AML-193 (cell line): ENCODE data around the gene SLC7A4.
"Not testable (repeated sequence)": the region's sequence is repeated elsewhere in the genome, so short reads cannot be mapped to it uniquely, and the experiment has no call there.

ENCODE experiments used
- DNase-seq, 2 experiments: peaks; one replicate each; lab custom pipeline; 2025; lab: John Stamatoyannopoulos, UW

The SLC7A4 gene

DNA sequence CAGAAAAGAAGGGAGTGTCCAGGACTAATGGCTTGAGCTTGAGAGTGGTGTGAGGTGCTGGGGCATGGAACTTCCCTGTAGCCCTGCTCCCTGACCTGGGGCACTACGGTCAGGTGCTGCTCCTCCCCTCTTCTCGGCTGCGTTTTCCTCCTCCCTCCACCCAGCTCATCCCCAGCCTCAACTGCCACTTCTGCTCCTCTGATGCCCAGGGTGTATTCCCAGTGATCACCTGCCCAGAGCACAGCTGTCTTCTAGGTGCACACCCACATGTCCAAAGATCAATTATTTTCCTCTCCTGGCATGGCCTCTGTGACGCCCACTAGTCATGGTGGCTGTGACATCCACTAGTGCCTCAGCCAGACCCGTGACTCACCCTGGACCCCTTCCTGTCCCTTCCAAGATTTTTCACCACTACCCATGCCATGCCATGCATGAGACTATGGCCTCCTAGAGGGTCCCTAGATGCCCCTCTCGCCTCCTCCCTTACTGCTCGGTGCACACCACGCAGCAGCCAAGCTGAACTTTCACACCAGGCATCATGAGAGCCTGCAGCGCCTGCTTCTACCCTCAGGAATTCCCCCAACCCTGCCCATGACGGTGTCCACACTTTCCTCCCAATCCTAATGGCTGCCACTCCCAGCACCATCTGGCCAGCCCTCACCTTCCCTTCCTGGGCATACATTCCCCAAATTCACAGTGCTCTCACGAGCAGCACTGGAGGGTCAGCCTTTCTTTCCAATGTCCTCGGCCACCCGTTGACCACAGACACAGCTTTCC, 15.5 kb downstream of the SLC7A4 start:
- no peak for DNase-seq

DNA sequence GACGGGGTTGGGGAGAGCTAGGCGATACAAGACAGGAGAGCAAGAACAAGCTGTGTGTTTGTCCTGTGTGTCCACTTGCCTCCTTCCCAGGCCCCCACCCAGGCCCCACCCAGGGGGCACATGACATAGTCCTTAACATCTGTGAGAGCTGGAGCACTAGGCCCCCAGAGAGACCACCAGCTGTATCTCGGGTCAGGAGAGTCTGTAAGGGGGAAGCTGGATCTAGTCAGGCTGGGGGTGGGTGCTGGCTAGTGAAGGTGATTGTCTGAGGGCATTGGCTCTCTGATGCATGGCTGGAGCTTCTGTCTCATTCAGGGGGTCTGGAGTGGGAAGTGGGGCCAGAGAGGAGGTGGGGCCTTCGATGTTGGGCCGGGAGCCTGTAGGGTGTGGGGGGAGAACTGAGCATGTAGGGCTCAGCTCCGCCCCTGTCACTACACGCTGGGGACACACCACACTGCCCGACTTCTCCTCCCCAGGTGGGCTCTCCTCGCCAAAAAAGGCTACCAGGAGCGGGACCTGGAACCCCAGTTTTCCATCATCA, 16.8 kb downstream of the SLC7A4 start:
- no peak for DNase-seq

DNA sequence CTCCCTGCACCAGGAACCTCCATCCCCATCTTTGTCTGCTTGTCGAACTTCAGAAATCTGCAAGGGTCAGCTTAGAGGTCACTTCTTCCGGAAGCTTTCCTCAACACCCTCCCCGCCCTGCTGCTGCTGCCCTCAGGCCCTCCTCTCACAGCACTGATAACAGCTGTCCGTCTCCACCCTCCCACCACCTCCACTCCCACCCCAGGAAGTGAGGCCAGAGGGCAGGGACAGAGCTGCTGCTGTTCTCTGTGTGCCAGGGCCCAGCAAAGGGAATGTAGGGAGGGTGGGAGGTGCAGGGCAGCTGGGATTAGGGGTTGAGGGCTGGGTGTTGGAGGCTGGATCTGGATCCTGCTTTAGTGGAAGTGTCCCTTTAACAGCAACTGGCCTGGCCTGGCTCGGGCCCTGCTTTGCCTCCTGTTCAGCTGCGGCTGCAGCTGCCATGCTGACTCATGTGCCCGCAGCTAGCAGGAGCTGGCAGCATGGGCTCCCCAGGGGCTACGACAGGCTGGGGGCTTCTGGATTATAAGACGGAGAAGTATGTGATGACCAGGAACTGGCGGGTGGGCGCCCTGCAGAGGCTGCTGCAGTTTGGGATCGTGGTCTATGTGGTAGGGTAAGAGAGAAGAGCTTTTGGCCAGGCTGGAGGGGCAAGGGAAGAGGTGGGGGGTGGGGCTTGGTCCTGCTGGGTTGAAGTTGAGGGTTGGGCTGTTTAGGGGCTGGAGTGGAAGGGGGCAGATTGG, 17.5 kb downstream of the SLC7A4 start, which contains the start of gene P2RX6:
Gene P2RX6, plus strand, starts transcription at position 440 of the 740 bp plus-strand sequence. Its CDS starts 10 bp downstream, at position 450.
- DNase-seq: no peak

DNA sequence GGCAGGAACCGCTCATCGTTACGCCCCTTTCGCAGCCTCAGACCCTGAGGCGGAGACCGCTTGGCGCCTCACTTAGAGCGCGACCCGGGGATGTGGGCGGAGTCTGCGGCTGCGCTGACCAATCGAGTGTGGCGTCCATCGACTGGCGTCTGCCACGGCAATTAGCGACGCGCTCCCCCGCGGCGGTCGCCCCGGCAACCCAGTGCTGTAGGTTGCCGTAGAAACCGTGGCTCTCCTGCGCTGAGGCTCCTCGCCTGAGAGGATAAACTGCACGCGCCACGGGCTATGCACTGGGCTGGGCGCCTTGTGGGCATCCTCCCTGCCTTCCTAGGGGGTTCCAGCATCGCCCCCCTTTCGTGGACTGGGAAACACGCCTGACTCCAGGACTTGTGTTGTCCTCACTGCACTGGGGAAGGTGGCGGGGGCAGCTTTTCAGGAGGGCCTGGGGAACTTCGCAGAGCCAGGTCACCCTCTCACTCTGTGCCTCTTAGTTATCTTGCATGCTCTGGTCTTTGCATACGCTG, 18.1 kb downstream of the SLC7A4 start:
- DNase-seq: peak in 1 of 2 experiments; percentile 1

DNA sequence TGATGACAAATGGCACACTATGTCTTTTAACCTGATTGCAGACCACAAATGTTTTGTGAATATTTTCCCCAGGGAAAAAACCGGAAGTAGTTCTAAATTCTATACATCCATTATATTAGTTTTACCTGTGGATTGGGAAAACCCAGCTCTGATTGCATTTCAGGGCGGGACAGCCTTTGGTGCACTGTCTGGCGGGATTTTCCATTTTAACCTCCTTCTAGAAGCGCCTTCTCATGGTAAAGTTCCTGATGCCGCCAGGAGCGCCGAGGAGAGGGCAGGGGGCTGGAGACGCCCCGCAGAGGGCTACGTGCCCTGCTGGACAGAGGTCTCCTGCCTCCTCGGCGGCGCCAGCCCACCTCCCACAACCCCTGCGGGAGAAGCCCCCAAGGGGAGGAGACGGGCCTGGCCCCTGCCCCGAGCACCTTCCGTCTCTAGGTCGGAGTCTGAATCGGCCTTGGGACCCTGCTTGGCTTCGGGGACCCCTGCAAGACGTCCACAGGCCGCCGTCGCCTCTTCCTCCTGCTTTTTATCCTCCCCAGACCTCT, 18.6 kb downstream of the SLC7A4 start:
- DNase-seq: no peak

DNA sequence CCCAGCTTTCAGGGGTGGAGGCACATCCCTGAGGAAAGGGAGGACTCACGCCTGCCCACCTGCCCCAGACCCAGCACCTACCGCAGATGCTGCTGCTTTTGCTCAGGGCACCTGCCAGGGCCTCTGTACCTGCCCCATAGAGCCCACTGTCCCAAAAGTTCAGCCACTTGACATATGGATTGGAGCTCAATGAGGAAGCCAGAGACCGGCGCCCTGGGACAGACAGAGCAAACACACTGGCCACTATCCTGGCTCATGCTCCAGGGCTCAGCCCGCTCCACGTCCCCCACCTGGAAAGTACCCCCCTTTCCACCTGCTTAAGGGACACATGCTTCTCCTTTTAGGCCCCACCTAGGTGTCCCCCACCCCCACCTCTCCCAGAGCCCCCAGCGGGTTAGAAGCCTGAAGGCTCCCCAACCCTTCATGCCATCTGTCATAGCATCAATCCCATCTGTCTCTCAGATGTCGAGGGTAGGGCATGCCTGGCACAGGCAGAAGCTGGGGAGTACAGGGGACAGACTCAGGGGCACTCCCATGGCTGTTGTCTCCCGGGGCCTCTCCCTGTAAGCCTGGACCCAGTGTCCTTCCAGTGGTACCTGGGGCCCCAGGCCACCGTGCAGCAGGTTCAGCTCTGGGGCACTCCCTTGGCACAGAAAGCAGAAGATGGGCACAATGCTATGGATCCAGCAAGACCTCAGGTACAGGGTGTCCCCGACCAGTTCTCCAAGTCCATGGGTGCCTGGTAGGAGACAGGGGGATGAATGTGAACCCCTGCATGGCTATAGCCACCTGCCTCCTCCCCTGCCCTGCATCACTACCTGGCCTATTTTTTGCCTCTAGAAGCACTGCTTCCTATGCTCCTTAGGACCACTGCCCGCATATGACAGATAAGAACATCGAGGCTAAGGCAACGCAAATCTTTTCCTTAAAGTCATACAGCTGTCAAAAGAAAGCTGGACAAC, 19.6 kb downstream of the SLC7A4 start:
- no peak for DNase-seq

DNA sequence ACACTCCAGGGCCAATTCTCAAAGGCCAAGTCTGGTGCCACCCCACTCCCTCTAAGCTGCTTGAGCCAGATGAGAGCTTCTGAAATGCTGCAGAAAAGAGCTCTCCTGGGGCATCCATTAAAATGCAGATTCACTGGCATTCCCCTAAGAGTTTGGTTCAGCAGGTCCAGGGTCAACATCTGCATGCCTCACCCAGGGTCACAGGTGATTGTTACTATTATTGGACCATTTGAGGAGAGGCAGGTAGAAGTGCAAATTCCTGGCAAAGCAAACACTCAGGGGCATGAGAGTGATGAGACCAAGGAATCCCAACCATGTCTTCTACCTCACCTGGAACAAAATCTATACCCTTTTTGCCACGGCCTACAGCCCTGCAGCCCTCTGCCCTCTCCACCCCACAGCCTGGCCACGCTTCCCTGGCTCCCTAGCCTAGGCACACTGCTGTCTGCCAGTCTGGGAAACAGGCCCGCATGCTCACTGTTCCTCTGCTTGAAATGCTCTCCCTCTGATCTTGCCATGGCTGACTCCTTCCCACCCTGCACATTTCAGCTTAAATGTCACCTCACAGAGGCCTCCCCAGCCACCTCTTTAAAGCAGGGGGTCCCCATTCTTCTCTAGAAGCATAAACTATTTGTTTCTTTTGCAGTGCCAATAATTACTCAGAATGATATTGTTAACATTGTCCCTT, 21.8 kb downstream of the SLC7A4 start:
- no peak for DNase-seq

DNA sequence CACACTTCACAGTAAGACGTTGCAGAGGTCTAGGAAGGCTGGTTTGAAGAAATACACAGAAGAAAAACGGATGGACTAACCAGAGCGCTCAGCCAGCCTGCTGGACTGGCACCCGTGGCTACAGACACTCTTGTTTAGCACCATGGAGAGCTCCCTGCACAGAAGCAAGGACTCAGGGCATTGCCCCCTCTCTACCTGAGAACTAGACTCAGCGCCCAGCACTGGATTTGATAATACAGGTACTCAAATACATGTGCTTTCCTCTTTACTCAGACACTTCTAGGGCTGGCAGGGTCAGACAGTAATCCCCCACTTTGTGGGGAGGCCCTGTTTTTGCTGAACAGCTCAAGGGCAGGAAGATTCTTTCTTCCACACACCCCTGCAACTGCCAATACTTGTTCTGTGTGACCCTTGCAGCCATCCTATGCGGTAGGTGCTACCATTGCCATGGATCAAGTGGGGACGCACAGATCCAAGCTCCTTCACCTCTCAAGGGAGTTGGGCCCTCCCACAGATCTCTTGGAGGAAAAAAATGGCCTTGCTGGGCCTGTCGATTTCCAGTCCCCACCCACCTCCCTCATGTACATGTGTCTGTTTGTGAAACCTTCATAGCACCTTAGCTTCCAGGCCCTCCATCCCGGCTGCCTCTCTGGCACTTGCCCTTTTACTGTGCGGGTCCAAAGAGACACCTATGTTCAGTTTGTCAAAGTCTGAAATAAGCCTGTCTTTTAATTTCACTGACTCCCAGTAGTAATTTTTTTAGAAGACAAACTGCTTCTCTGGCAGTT, 22.5 kb downstream of the SLC7A4 start:
- DNase-seq: peak; percentile 11 to 33

DNA sequence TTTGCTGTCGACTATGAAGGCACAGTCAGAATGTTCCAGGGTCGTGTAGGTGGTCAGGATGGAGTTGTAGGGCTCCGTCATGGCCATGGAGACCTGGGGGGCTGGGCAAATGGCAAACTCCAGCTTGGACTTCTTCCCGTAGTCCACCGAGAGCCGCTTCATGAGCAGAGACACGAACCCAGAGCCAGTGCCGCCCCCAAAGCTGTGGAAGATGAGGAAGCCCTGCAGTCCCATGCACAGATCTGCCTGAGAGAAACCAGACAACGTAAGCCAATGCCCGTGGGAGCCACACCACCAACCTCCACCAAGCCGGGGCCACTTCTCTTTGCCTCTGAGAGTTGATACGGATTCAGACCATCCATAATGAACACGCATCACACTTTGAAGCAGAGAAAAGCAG, 23.2 kb downstream of the SLC7A4 start:
- not testable (repeated sequence) for DNase-seq

DNA sequence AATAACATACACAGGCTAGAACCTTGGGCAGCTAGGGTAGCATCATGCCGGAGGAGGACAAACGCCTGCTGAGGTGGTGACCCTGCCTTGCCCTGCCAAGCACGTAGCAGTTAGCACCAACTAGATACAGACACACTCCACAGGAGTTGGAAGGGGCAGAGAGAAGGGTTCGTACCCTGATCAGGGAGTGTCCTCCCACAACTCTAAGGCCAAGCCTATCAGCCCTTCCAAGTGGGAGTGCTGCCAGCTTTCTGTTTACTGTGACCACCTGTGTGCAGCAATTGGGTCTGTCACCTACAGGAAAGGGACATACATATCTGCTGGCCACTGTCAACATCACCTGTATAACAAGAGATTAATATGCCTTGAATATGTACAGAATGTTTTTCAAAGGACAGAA, 28.6 kb downstream of the SLC7A4 start:
- DNase-seq: no peak

DNA sequence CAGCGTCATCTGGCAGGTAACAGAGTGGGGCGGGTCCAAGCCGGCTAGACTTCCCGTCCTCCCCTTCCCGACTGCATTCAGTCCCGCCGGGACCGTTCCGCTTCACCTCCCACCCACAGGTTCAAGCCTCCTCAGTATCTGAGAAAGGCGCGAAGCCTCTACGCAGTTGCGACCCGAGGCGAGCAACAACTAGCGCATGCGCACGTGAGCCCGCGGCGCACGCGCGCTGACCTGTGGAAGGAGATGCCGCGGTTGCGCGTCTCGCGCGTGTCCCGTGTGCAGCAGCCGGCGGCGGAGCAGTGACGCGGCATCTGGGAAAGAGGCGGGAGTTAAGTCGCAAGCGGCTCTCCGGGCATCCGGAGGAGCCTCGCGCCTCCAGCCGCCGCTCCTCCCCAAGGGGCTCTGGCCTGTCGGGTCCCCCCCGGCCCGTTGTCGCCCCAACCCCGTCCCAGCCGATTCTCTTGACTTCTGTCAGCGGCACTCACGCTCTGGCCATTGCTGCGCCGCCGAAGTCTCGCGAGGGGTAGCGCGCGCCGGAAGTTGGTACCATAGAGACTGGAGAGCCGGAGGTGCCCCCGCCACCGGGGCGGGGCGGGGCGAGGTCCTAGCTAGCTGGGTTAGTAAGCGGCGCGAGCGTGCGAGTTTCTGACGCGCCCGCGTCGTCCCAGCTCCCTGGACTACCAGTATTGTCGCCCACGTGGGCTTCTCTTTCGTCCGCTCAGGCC, 30.6 kb downstream of the SLC7A4 start, which contains the start of gene THAP7:
Gene THAP7, minus strand, starts transcription at position 518 of the 725 bp plus-strand sequence. Its CDS starts 207 bp downstream, at position 311.
- DNase-seq: peak; percentile 87

DNA sequence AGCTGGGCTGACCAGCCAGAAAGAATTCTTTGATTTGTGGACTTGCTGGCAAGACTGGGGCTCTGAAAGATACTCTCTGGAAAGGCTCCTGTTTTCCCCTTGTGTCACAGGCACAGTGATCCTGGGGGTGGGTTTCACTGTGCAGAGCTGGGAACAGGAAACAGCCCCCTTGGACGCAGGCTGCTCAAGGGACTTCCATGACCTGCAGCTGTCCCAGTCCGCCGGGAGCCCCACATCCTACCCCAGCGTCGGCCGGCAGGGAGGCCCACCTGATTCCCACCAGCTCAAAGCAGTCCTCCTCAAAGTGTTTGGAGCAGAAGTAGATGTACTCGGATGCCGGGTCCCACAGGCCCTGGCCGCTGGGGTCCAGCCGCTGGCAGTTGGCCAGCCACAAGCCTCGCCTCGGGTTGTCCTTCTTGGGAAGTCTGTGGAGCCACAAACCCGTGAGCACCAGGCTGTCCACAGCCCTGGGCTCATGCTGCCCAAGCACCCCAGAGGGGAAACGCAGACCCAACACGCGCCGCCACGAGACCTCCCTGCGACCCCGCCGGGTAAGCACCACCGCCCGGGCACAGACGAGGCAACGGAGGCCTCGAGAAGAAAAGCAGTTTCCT, 31.3 kb downstream of the SLC7A4 start:
- DNase-seq: no peak

DNA sequence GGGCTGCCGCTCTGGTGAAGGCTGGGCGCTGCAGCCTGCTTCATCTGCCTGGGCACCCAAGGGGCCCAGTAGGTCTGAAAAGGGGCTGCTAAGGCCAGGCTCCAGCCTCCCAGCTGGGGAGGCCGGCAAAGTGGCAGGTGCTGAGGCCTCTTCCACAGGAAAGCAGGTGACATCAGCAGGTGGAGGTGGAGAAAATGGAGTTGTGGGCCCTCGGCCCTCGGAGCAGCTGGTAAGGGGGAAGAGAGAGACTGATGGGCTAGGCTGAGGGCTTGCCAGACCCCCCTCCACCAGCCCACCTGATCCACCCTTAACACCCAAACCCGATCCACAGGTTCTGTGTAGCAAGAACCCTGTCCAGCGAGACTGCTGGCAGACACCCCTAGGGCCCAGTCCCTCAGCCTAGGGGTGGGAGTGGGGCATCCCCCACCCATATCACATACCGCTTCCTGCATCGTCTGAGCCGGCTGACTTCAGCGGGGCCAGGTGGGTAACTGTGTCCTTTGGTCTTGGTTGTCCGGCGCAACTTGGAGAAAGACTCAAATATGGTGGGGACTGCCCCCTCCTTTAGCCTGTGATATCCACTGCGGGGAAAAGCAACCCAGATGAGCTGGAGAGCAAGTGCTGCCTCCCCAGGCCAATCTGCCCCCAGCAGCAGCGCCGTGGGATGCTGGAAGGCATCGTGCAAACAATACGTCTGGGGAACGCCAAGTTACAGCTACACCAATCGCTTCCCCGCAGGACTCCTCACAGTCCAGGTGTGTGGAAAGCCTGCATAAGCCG, 32.0 kb downstream of the SLC7A4 start:
- DNase-seq: no peak

DNA sequence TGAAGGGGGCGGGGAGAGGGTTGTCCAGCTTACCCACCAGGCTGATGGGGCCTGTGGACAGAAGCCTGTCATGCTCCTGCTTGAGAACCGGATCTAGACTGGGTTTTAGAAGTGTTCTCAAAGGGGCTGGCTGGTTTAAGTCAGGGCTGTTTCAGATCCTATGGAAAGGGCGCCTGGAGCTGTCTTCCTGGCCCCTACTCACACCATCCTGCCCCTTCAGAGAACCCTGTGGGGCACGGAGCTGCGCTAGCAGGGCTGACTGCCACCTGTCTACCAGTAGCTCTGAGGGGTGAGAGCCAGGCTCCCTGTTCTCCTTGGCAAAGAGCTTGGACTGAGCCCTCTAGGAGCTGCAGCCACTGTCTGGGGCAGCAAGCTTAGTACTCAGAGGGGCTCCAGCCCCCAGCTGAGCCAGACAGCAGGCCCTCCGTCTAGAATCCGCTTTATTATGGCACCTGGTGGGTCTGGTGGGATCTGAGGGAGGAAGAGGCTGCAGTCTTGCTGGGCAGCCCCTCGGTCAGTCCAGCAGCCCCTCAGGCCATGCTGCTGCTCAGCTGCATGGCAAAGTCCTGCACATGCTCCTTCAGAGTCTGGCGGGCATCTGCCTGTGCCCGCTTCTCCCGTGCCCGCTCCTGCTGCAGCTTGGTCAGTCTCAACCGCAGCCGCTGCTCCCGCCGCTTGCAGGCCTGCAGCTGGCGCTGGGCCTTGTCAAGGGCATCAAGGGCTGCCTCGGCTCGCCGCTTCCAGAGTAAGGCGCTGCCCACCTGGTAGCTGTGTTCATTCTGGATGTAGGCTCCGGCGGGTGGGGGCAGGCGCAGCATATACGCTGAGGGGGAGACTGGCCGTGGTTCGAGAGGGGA, 32.8 kb downstream of the SLC7A4 start:
- DNase-seq: no peak

DNA sequence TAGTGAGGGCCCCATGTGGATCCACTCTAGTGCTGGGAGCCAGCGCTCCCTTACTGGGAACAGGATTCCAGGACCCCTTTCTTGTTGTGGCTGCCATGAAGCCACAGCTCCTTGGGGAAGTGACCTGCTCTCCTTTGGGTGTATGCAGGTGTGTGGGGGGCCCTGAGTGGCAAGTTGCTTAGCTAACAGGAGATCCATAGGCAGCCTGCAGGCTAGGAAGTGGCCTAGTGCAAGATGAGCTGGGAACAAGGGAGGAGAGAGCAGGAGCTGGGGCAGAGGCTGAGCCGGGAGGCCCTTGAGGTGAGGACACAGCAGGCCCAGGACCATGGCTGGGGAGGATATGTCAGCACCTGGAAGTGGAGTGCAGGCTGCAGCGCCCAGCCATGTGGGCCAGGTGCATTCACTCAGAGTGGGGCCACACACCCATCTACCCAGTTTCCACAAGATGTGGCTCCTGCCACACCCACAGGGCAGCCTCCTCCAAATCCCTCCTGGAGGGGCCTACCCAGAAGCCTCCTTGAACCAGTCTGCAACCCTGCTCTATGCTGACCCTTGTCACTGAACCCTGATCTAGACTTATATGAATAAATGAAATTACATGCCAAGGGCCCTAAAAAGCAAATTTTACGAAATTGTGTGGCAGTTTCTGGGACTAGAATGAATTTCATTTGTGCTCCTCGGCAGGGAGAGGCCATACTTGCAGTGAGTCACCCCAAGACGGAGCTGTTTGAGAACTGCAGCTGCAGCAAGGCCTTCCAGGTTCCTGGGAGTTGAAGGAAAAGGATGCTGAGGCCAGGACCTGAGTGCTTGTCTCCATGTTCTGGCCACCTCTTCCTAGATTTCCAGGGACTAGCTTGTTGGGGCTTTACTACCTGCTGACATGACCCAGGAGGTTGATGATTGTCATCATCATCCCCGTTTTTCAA, 33.7 kb downstream of the SLC7A4 start:
- DNase-seq: no peak
